Neural progenitor cell (in vitro differentiated cells): Measurements from ENCODE around the gene ELOVL3.

ENCODE experiments used
- EZH2 ChIP-seq: fragments of 200-600 bp; sonication (generic); IDR thresholded peaks from 2 replicates; pipeline ENCODE4 v1.6.1; 2017; ENCODE audit warnings: antibody characterized with exemption, mild to moderate bottlenecking, moderate library complexity
- EZH2phosphoT487 ChIP-seq: fragments of 200-600 bp; sonication (generic); IDR thresholded peaks from 2 replicates; pipeline ENCODE4 v1.6.1; 2017; ENCODE audit warnings: antibody characterized with exemption
- TF ChIP-seq, protein P1 (sequence below): fragments of 200-600 bp; sonication (generic); IDR thresholded peaks from 2 replicates; pipeline ENCODE4 v1.5.1; 2017; ENCODE audit warnings: antibody characterized with exemption, mild to moderate bottlenecking

- no peak for TF ChIP-seq EZH2
- TF ChIP-seq, protein P1, sequence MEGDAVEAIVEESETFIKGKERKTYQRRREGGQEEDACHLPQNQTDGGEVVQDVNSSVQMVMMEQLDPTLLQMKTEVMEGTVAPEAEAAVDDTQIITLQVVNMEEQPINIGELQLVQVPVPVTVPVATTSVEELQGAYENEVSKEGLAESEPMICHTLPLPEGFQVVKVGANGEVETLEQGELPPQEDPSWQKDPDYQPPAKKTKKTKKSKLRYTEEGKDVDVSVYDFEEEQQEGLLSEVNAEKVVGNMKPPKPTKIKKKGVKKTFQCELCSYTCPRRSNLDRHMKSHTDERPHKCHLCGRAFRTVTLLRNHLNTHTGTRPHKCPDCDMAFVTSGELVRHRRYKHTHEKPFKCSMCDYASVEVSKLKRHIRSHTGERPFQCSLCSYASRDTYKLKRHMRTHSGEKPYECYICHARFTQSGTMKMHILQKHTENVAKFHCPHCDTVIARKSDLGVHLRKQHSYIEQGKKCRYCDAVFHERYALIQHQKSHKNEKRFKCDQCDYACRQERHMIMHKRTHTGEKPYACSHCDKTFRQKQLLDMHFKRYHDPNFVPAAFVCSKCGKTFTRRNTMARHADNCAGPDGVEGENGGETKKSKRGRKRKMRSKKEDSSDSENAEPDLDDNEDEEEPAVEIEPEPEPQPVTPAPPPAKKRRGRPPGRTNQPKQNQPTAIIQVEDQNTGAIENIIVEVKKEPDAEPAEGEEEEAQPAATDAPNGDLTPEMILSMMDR, result no peak
- no peak for TF ChIP-seq EZH2phosphoT487
Measured at GRCh38 chr10:102227050-102227449, 951 bp downstream of the ELOVL3 start.
